Smooth muscle cell (in vitro differentiated cells): Measurements from ENCODE around the gene NRARP. TPM values are rescaled to one million over a fixed set of nuclear protein-coding genes. Genes with fewer than 3 reads are reported as not detected.

Experiments used
- DNase-seq: peaks from one replicate; lab custom pipeline; 2025; ENCODE audit not compliant: unreplicated experiment; lab: John Stamatoyannopoulos, UW
- H2AFZ ChIP-seq: fragments of 200-600 bp; sonication (generic); 2 replicates; pipeline ENCODE4 v1.6.0; 2016; ENCODE audit warnings: antibody characterized with exemption, low read depth, mild to moderate bottlenecking
- H3F3A ChIP-seq: fragments of 200-600 bp; sonication (generic); 2 replicates; pipeline ENCODE4 v1.6.0; 2017; ENCODE audit warnings: antibody characterized with exemption, low read depth
- H3K27ac ChIP-seq: fragments of 200-600 bp; sonication (generic); 2 replicates; pipeline ENCODE4 v1.5.1; 2016; ENCODE audit warnings: low read depth, mild to moderate bottlenecking
- H3K27me3 ChIP-seq: fragments of 200-600 bp; sonication (generic); 2 replicates; pipeline ENCODE4 v1.6.1; 2016; ENCODE audit warnings: low read depth, mild to moderate bottlenecking
- H3K36me3 ChIP-seq: fragments of 200-600 bp; sonication (generic); 2 replicates; pipeline ENCODE4 v1.5.1; 2016; ENCODE audit warnings: low read depth
- H3K4me1 ChIP-seq: fragments of 200-600 bp; sonication (generic); 2 replicates; pipeline ENCODE4 v1.5.1; 2016; ENCODE audit warnings: low read depth
- H3K4me2 ChIP-seq: fragments of 200-600 bp; sonication (generic); 2 replicates; pipeline ENCODE4 v1.6.0; 2016; ENCODE audit warnings: mild to moderate bottlenecking
- H3K4me3 ChIP-seq: fragments of 200-600 bp; sonication (generic); 2 replicates; pipeline ENCODE4 v1.5.1; 2016; ENCODE audit warnings: mild to moderate bottlenecking
- H3K79me2 ChIP-seq: fragments of 200-600 bp; sonication (generic); 2 replicates; pipeline ENCODE4 v1.6.0; 2016; ENCODE audit warnings: low read depth, mild to moderate bottlenecking
- H3K9ac ChIP-seq: fragments of 200-600 bp; sonication (generic); 2 replicates; pipeline ENCODE4 v1.6.0; 2016; ENCODE audit warnings: low read depth
- H3K9me3 ChIP-seq: fragments of 200-600 bp; sonication (generic); replicated peaks from 2 replicates; pipeline ENCODE4 v1.5.1; 2016; ENCODE audit warnings: low read depth
- H4K20me1 ChIP-seq: fragments of 200-600 bp; sonication (generic); 2 replicates; pipeline ENCODE4 v1.6.0; 2016; ENCODE audit warnings: low read depth
- WGBS: methylation state at CpG from one replicate; pipeline ENCODE4 v1.1.7; 2016; ENCODE audit warnings: low lambda C conversion rate; 5-methylcytosine and 5-hydroxymethylcytosine counted together
- polyA plus RNA-seq: library from polyadenylated mRNA; unstranded; fragments of >200 nt; fragmentation: Nextera tagmentation; extraction: Ambion mirVana; gene quantifications from 2 replicates; pipeline ENCODE4 v1.2.1, GENCODE V29; 2016
- total RNA-seq: library from RNA; depleted of rRNA; stranded (reverse); fragments of >200 nt; gene quantifications from 2 replicates; pipeline ENCODE4 v1.2.3, GENCODE V29; 2014
- TF ChIP-seq, protein P1 (sequence below): fragments of 200-600 bp; sonication (generic); IDR thresholded peaks from 2 replicates; pipeline ENCODE4 v1.5.1; 2017; ENCODE audit warnings: borderline replicate concordance, mild to moderate bottlenecking, antibody characterized with exemption; ENCODE audit not compliant: insufficient read depth, poor library complexity, severe bottlenecking

NRARP gene
- total and polyA plus RNA-seq, 2 experiments from 2014 or later: 3.0 to 3.7 TPM

DNA sequence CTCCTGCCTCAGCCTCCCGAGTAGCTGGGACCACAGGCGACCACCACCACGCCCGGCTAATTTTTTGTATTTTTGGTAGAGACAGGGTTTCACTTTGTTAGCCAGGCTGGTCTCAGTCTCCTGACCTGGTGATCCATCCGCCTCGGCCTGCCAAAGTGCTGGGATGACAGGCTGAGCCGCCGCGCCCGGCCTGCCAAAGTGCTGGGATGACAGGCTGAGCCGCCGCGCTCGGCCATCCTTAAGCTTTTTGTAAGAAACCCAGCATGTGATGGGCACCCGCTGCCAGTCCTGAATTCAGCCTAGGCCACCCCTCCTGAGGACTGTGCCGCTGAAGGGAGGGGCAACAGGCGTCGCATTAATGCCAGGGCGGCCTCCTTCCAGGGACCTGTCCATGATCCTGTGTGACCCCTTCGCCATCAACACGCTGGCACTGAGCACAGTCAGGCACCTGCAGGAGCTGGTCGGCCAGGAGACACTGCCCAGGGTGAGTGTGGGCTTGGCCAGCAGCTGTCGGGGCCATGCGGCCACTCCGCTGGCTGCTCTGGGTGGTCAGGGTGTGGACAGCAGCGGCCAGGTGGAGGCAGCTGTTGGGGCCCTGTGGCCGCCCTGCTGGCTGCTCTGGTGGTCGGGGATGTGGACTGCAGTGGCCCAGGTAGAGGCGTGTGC is 36.4 kb downstream of the NRARP start:
- Histone ChIP-seq H3K79me2 (no peaks in the 10 kb centered on the region), H3K27ac (no peak overlapping the region), H4K20me1 (peaks cover under 1% of the 10 kb centered on the region), H3K4me2 (no peak overlapping the region), H3K9ac (no peak overlapping the region), H3K4me3 (no peak overlapping the region), H3K9me3 (no peaks in the 10 kb centered on the region), H3K4me1 (no peaks in the 10 kb centered on the region), H2AFZ (no peak overlapping the region), H3K27me3 (no peaks in the 10 kb centered on the region), H3K36me3 (no peaks in the 10 kb centered on the region), H3F3A (no peaks in the 10 kb centered on the region)
- WGBS: 93% methylated on average over 29 of the region's 29 CpGs
- no peak for DNase-seq
- TF ChIP-seq, protein P1, sequence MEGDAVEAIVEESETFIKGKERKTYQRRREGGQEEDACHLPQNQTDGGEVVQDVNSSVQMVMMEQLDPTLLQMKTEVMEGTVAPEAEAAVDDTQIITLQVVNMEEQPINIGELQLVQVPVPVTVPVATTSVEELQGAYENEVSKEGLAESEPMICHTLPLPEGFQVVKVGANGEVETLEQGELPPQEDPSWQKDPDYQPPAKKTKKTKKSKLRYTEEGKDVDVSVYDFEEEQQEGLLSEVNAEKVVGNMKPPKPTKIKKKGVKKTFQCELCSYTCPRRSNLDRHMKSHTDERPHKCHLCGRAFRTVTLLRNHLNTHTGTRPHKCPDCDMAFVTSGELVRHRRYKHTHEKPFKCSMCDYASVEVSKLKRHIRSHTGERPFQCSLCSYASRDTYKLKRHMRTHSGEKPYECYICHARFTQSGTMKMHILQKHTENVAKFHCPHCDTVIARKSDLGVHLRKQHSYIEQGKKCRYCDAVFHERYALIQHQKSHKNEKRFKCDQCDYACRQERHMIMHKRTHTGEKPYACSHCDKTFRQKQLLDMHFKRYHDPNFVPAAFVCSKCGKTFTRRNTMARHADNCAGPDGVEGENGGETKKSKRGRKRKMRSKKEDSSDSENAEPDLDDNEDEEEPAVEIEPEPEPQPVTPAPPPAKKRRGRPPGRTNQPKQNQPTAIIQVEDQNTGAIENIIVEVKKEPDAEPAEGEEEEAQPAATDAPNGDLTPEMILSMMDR: no peak

DNA sequence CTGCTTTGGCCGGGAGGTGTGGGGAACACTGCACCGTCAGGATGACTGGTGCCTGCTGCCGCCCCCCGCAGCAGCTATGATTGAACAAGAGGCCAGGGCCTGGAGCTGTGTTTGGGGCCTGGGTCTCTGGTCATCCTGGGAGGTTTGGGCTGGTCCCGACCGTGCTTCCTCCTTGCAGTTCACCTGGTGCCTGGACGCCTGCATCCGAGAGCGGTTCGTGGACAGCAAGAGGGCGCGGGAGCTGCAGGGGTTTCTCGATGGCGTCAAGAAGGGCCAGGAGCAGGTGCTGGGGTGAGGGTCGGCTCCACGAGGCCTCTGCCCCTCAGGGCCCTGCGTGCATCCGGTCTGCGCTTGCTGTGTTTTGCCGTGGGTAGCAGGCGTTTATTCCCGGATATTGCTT is 38.0 kb downstream of the NRARP start:
- Histone ChIP-seq H3K4me1 (no peaks in the 10 kb centered on the region), H3F3A (no peaks in the 10 kb centered on the region), H3K4me3 (no peak overlapping the region), H2AFZ (no peak overlapping the region), H3K27me3 (no peaks in the 10 kb centered on the region), H3K36me3 (no peaks in the 10 kb centered on the region), H3K79me2 (no peaks in the 10 kb centered on the region), H3K4me2 (no peak overlapping the region), H4K20me1 (peaks cover 4% of the 10 kb centered on the region), H3K9me3 (no peaks in the 10 kb centered on the region), H3K9ac (no peak overlapping the region), H3K27ac (no peak overlapping the region)
- TF ChIP-seq, protein P1: no peak
- DNase-seq: no peak
- WGBS: 99% methylated on average over 22 of the region's 22 CpGs

DNA sequence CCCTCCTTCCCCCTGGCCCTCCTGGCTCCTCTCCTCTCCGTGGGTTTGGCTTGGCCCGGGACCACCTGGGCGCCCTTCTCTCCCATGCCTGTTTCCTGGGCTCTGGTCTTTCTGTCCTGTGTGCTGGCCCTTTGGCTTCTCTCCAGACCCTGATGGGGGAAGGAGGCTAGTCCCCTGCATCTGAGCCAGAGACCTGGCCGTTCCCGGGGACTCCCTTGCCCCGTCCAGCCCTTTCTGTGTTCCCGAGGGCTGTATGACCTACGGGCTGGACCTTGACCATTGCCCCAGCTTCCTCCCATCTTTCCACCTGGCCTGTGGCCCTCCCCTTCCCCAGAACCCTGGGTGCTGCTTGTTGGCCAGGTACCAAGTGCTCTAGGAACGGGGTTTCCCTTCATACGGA is 38.6 kb downstream of the NRARP start:
- H3K9ac ChIP-seq: no peak overlapping the region
- H3K27me3 ChIP-seq: no peaks in the 10 kb centered on the region
- peaks cover 4% of the 10 kb centered on the region for H4K20me1 ChIP-seq
- H3K9me3 ChIP-seq: no peaks in the 10 kb centered on the region
- WGBS: 98% methylated on average over 8 of the region's 10 CpGs
- H3F3A ChIP-seq: no peaks in the 10 kb centered on the region
- H3K79me2 ChIP-seq: no peaks in the 10 kb centered on the region
- no peak overlapping the region for H3K4me3 ChIP-seq
- H3K27ac ChIP-seq: no peak overlapping the region
- H3K36me3 ChIP-seq: no peaks in the 10 kb centered on the region
- TF ChIP-seq, protein P1: no peak
- H3K4me2 ChIP-seq: no peak overlapping the region
- no peaks in the 10 kb centered on the region for H3K4me1 ChIP-seq
- H2AFZ ChIP-seq: no peak overlapping the region
- no peak for DNase-seq

DNA sequence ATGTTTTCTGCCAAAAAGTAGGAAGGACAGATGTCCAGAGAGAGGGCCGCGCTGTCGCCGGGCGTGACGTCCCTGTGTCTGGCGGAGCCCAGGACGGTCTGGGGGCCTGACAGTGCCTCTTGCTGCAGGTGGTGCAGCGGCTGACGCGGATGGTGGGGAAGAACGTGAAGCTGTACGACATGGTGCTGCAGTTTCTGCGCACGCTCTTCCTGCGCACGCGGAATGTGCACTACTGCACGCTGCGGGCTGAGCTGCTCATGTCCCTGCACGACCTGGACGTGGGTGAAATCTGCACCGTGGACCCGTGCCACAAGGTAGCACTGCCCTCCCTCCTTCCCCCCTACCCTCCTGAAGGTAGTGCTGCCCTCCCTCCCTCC is 39.2 kb downstream of the NRARP start:
- Histone ChIP-seq H3K27me3 (no peaks in the 10 kb centered on the region), H3K79me2 (no peaks in the 10 kb centered on the region), H3K4me1 (no peaks in the 10 kb centered on the region), H3F3A (no peaks in the 10 kb centered on the region), H4K20me1 (peaks cover 4% of the 10 kb centered on the region), H3K9me3 (no peaks in the 10 kb centered on the region), H3K4me2 (no peak overlapping the region), H3K36me3 (no peaks in the 10 kb centered on the region), H3K27ac (no peak overlapping the region), H2AFZ (no peak overlapping the region), H3K9ac (no peak overlapping the region), H3K4me3 (no peak overlapping the region)
- WGBS: 93% methylated on average over 20 of the region's 24 CpGs
- DNase-seq: no peak
- TF ChIP-seq, protein P1: no peak
